Fibroblast of skin of right biceps (primary cell): ENCODE results near the gene CD81.

ENCODE experiments used
- DNase-seq: peaks from one replicate; pipeline ENCODE4 v3.0.0-alpha.2; 2013

The CD81 gene

DNA sequence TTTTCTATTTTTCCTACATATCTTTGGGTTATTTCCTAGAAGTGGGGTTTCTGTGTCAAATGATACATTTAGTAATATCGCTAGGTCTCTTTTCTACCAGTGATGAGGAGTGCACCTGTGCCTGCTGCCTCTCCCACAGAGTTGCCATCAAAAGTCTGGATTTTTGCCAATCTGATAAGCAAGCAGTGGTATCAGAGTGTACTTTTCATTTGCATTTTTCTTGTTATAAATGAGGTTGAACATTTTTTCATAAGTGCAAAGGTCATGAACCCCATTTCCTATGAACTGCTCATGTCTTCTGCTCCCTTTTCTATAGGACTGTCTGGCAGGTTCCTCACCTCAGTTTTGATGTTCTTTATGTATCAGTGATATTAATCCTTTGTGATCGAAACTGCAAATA lies 65.5 kb downstream of the CD81 start:
- no peak for DNase-seq

DNA sequence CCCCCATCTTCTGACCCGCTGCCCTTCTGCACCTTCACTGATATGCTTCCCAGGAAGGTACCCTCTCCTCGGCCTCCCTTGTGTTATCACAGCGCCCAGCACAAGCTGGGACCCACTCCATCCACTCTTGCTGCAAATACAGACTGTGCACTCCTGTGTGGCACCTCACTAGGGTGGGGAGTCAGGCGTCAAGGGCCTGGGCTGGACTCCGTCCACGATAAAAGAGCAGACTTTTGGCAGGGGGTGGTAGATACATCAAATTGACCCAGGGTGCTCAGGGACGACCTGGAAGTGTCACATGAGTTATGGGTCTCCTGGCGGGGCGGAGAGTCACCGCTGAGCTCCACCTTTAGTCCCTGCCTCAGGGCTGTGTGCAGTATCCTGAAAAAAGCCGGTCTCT lies 66.3 kb downstream of the CD81 start:
- no peak for DNase-seq

DNA sequence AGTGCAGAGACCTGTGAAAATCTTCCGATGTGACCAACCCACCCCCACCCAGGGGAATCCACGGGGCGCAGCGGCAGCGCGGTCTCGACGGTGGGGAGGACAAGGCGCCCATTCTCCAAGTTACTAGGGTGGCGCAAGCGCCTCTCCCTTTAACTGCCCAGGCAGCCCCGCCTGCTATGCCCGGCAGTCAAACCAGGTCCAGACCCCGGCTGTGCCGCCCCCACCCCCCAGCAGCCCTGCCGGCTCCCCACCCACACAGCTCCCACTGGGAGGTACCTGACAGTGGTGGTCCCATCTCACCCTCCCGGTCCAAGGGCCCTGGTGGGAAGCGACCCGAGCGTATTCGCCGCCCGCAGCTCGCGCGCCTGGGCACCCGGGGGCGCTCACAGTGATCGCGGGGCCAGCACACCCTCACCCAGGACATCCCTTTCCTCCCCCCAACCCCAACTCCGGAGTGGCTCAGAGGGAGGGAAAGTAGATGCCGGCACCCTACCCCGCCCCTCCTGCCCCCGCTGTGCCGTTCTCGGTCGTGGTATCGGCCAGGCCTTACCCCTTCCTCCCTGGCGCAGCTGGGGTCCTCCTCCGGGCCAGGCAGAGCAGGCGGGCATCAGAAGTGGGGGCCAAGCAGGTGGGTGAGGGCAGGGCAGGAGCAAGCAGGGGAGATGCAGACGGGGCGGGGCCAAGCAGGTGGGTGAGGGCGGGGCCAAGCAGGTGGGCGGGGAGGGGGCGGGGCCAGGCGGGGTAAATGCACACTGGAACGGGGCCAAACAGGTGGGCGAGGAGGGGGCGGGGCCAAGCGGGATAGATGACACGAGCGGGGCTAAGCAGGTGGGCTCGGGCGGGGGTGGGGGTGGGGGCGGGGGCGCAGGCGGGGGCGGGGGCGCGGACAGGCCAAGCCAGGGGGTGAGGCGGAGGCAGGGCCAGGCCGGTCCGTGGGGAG lies 67.0 kb downstream of the CD81 start, which contains the start of gene TRPM5:
Gene TRPM5 (minus strand): TSS at position 634 of the 940 bp plus-strand sequence. CDS start 21,478 bp downstream, outside the sequence.
- no peak for DNase-seq

DNA sequence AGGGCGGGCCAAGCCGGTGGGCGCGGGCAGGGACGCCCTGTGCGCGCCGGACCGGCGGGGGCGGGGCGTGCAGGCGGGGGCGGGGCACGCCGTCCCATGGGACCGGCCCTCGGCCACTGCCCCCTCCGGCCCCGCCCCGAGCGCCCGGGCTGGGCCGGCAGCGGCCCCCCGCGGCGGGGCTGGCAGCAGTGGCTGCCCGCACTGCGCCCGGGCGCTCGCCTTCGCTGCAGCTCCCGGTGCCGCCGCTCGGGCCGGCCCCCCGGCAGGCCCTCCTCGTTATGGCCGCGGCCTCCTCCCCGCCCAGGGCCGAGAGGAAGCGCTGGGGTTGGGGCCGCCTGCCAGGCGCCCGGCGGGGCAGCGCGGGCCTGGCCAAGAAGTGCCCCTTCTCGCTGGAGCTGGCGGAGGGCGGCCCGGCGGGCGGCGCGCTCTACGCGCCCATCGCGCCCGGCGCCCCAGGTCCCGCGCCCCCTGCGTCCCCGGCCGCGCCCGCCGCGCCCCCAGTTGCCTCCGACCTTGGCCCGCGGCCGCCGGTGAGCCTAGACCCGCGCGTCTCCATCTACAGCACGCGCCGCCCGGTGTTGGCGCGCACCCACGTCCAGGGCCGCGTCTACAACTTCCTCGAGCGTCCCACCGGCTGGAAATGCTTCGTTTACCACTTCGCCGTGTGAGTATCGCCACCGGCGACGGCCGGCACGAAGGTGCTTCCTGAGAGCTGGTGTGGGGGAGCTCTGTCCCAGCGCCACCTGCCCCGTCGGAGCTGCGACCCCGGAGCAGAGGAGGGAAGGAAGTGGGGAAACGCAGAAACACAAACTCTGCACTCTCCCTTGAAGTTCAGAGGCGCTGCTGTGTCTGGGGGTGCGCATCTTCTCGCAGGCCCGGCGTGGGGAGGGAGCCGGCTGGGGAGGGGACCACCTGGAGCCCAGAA lies 68.0 kb downstream of the CD81 start, which contains the start of gene KCNQ1:
Gene KCNQ1 (plus strand): TSS at position 188 of the 925 bp plus-strand sequence. CDS start 91 bp downstream, at position 279.
- no peak for DNase-seq

DNA sequence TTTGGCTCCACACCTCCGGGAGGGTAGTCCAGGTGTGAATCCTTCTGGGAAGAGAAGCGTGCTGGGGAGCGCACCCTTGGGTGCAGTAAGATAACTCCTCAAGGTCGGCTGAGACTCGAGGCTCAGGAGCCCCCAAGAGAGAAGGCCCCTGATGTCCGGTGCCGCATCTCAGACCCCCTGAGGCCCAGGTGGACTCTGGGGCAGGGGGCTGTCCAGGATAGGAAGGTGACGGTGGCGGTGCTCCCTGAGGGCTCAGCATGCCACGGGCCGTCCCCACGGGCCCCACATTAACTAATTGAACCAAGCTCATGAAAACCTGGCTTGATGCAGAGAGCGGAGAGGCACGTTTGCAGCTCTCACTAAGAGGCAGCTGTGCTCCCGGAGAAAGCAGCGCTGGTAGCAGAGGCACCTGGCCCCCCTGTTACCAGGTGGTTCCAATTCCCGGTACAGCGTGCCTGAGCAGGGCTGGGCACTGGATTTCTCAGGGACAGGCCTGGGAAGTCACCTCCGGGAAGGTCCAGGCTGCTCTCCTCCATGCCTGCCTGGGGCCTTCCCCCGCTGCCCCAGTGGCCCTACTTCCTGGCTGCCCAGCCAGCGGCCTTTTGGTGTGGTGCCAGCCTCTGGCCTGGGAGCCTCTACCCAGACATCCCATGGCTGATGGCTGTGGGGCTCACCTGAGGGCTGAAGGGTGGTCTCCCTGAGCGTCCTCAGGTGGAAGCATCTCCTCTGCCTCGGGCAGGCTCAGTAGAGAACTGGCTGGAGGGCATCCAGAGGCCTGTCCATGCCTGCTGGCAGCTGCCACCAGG lies 68.8 kb downstream of the CD81 start:
- DNase-seq, result no peak

DNA sequence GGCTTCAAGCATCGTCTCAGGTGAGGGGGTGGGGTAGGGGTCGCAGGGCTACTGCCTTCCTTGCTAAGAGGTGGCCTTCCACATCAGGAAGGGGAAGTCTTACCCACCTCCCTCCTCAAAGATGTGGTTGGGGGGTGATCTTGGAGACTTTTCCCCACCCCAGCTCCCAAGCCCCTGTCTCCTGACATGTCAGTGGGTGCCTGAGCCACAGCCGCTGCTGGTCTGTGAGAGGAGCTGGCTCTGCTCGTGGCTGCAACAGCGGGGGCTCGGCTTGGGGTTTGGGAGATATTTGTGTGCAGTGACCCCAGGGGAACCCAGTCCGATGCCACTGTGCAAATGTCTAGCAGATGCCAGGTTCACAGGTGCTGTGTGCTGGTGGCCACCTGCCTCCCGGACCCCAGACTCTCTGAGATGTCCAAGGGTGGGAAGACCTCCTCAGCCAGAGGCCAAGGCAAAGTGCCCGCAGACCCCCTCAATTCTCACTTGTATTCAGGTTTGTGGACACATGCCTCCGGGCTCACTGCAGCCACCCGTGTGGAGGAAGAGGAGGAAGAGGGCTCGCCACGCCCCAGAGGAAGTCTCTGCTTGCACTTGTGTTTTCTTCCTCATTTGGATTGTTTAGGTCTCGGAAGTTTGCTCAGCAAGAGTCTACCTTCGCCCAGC lies 69.6 kb downstream of the CD81 start:
- DNase-seq, result no peak
